H54 (cell line): ENCODE results near the gene MTMR6.

Experiments used
- DNase-seq: peaks from one replicate; pipeline ENCODE4 v3.0.0; 2011; ENCODE audit warnings: low spot score, mixed read lengths; ENCODE audit not compliant: insufficient read length
- FAIRE-seq: peaks from 3 replicates; lab custom pipeline; 2011; peaks lifted over from hg19 to GRCh38; lab: Jason Lieb, UNC
- POLR2A ChIP-seq: IDR thresholded peaks from 2 replicates; pipeline ENCODE4 v1.6.1; 2011; ENCODE audit warnings: low read depth, mild to moderate bottlenecking, low read length

Gene MTMR6

GRCh38 chr13:25249001-25249543, 38.2 kb downstream of the MTMR6 start:
- DNase-seq (no peak), FAIRE-seq (no peak)
- no peak for TF ChIP-seq POLR2A

- FAIRE-seq, result no peak
Observed at GRCh38 chr13:25248071-25248470, 39.2 kb downstream of the MTMR6 start.

GRCh38 chr13:25247360-25247759, 39.9 kb downstream of the MTMR6 start:
- DNase-seq, result no peak
- TF ChIP-seq POLR2A, result no peak
- no peak for FAIRE-seq

More at GRCh38 chr13:25248071-25248470, 39.2 kb downstream of the MTMR6 start:
- no peak for DNase-seq
- TF ChIP-seq POLR2A, result no peak

GRCh38 chr13:25244123-25244522, 43.2 kb downstream of the MTMR6 start:
- DNase-seq, result no peak
- FAIRE-seq, result no peak
- TF ChIP-seq POLR2A, result no peak

- DNase-seq (no peak), FAIRE-seq (no peak)
- TF ChIP-seq POLR2A, result no peak
Observed at GRCh38 chr13:25242956-25243355, 44.3 kb downstream of the MTMR6 start.

DNA sequence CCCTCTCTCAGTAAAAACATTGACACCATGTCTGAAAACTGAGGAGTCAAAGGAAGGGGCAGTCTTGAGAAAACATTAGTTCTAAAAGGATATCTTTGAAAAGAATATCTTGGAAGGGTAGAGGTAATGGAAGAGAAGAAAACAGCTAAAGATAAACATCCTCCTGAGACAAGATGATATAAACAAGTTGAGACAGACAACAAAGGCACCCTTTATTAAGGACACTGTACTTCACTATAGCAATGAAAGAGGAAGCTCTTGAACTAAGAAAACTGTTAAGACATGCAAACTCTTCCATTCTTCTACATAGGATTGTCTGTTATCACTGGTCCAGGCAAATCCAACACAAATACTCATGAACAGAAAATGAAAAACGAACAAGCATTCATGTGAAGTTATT, 46.3 kb downstream of the MTMR6 start:
- FAIRE-seq (no peak), DNase-seq (no peak)
- TF ChIP-seq POLR2A, result no peak

GRCh38 chr13:25237083-25237482, 50.2 kb downstream of the MTMR6 start:
- no peak for DNase-seq
- FAIRE-seq, result no peak
- no peak for TF ChIP-seq POLR2A

DNA sequence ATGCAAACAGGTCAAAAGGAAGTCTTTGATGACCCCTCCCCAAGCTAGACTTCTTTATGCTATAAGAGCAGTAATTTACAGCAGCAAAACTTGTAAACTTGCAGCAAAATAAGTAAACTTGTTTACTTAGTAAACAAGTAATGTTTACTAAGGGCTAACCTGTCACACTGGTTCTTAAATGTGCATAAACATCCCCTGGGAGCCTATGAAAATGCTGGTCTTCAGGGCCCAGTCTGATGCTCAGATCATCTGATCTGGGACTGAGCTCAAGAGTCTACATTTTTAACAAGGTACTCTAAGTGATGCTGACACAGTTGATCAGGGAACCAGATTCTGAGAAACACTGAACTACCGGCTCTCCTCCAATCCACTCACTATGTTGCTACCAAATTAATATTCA, 53.4 kb downstream of the MTMR6 start:
- FAIRE-seq (no peak), DNase-seq (no peak)
- TF ChIP-seq POLR2A, result no peak

DNA sequence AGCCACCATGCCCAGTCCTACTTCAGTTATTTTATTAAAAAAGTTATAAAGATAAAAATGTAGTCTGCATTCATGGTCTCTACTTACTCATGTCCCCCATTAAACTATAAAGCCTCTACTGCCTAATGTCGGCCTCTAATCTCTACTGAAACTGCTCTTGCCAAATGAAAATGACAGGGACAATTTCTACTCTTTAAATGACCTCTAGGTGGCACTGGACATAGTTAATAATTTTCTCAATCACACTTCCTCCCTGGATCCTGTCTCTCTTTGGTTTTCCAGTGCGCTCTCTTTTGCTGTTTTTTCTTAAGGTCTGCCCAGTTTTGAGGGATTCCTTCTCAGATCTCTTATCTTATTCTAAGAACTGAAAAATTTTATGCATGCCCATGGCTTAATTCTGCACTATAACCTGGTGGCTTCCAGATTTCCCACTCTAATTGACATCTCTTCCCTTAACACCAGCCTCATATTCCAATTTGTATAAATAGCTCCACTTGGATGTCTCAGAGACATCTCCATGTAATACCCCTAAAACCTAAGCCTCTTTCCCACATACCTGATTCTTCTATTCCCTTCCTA, 54.3 kb downstream of the MTMR6 start:
- FAIRE-seq, result no peak
- no peak for DNase-seq
- no peak for TF ChIP-seq POLR2A

- FAIRE-seq, result no peak
- TF ChIP-seq POLR2A, result no peak
- DNase-seq, result no peak
Observed at GRCh38 chr13:25231517-25231916, 55.8 kb downstream of the MTMR6 start.

GRCh38 chr13:25227690-25228089, 59.6 kb downstream of the MTMR6 start:
- FAIRE-seq, result no peak
- TF ChIP-seq POLR2A, result no peak
- DNase-seq, result no peak

GRCh38 chr13:25225970-25226369, 61.3 kb downstream of the MTMR6 start:
- DNase-seq, result no peak
- no peak for FAIRE-seq
- no peak for TF ChIP-seq POLR2A

GRCh38 chr13:25224151-25224550, 63.1 kb downstream of the MTMR6 start:
- DNase-seq, result no peak
- TF ChIP-seq POLR2A, result no peak
- no peak for FAIRE-seq

- FAIRE-seq (no peak), DNase-seq (no peak)
- no peak for TF ChIP-seq POLR2A
Observed at GRCh38 chr13:25222740-25223139, 64.5 kb downstream of the MTMR6 start.

- FAIRE-seq (no peak), DNase-seq (no peak)
- TF ChIP-seq POLR2A, result no peak
Observed at GRCh38 chr13:25218019-25218418, 69.3 kb downstream of the MTMR6 start.
